ENCODE results near the gene SPATA6.
"Not testable (repeated sequence)": the region's sequence is repeated elsewhere in the genome, so short reads cannot be mapped to it uniquely, and the experiment has no call there.

SPATA6 gene

DNA sequence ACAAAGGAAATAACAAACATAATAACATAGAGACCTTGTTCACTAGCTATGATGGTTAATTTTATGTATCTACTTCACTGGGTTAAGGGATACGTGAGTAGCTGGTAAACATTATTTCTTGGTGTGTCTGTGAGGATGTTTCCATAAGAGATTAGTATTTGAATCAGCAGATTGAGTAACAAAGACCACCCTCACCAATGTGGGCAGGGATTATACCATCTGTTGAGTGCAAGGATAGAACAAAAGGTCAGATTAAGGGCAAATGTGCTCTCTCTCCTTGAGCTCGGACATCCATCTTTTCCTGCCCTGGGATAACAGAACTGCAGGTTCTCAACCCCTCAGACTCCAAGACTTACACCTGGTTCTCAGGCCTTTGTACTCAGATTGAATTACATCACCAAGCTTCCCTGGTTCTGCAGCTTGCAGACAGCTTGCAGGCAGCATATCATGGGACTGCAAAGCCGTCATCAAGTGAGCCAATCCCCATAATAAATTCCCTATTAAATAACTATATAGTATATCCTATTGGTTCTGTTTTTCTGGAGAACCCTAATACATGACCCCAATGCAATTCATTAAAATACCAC lies 9.2 kb downstream of the SPATA6 start:
- Histone ChIP-seq H2AFZ (ENCODE audit: low read length) (no peak overlapping the region), H3K23ac (ENCODE audit: low read depth, low read length, poor library complexity) (no peak overlapping the region), H3K9me3 (replicated peaks in 1 of 2; ENCODE audit: control insufficient read depth in 2 of 2, insufficient read depth in 1 of 2, low read depth in 1 of 2, low read length in 2 of 2) (no peaks in the 10 kb centered on the region), H3K27ac (replicated peaks; ENCODE audit: low read length) (no peak overlapping the region), H4K8ac (ENCODE audit: low read depth, low read length) (no peak overlapping the region), H3K4me2 (ENCODE audit: insufficient read depth, low read length, poor library complexity, severe bottlenecking) (no peak overlapping the region), H3K36me3 (replicated peaks in 1 of 2; ENCODE audit: control insufficient read depth in 2 of 2, insufficient read depth in 2 of 2, low read length in 2 of 2) (no peaks in the 10 kb centered on the region), H2BK15ac (ENCODE audit: low read length) (no peak overlapping the region), H4K91ac (ENCODE audit: low read depth, low read length, poor library complexity) (no peak overlapping the region), H3K18ac (ENCODE audit: low read length) (no peak overlapping the region), H3K4ac (ENCODE audit: low read length) (no peak overlapping the region), H3K14ac (ENCODE audit: low read length) (no peak overlapping the region), H3K9ac (ENCODE audit: low read depth, low read length, poor library complexity) (no peak overlapping the region), H3K79me1 (ENCODE audit: low read depth, low read length) (no peaks in the 10 kb centered on the region), H3K27me3 (ENCODE audit: control insufficient read depth in 3 of 3, insufficient read depth in 3 of 3, low read depth in 1 of 3, low read length in 3 of 3) (no peaks in the 10 kb centered on the region), H3K4me1 (ENCODE audit: control insufficient read depth in 2 of 2, insufficient read depth in 1 of 2, low read depth in 1 of 2, low read length in 2 of 2) (peaks cover 0 to 2% of the 10 kb centered on the region in 2 donors), H2BK120ac (ENCODE audit: low read depth, low read length) (no peak overlapping the region), H3K4me3 (ENCODE audit: low read length in 2 of 2) (no peak overlapping the region), H2BK12ac (ENCODE audit: low read length) (no peak overlapping the region), H2BK5ac (ENCODE audit: low read length) (no peak overlapping the region), H2AK5ac (ENCODE audit: low read depth, low read length) (no peak overlapping the region)
- WGBS, 2 donors (ENCODE audit: extremely low coverage in 2 of 2, insufficient read length in 2 of 2, insufficient replicate concordance in 1 of 2) = no CpG with 5 or more reads among the region's 3 CpGs
- no peak for DNase-seq (ENCODE audit: low spot score)

GRCh38 chr1:48450505-48450904 lies 21.5 kb downstream of the SPATA6 start:
- no peak overlapping the region for H3K4me2 ChIP-seq (ENCODE audit: insufficient read depth, low read length, poor library complexity, severe bottlenecking)
- no peaks in the 10 kb centered on the region for H3K79me1 ChIP-seq (ENCODE audit: low read depth, low read length)
- H2AK5ac ChIP-seq (ENCODE audit: low read depth, low read length) = no peak overlapping the region
- H3K9ac ChIP-seq (ENCODE audit: low read depth, low read length, poor library complexity) = no peak overlapping the region
- H2BK5ac ChIP-seq (ENCODE audit: low read length) = no peak overlapping the region
- no peak for DNase-seq (ENCODE audit: low spot score)
- no peak overlapping the region for H2BK120ac ChIP-seq (ENCODE audit: low read depth, low read length)
- no peaks in the 10 kb centered on the region for H3K4me1 ChIP-seq (ENCODE audit: control insufficient read depth in 2 of 2, insufficient read depth in 1 of 2, low read depth in 1 of 2, low read length in 2 of 2)
- H3K4me3 ChIP-seq (ENCODE audit: low read length in 2 of 2) = no peak overlapping the region
- H2AFZ ChIP-seq (ENCODE audit: low read length) = no peak overlapping the region
- H3K18ac ChIP-seq (ENCODE audit: low read length) = no peak overlapping the region
- H3K9me3 ChIP-seq (replicated peaks in 1 of 2; ENCODE audit: control insufficient read depth in 2 of 2, insufficient read depth in 1 of 2, low read depth in 1 of 2, low read length in 2 of 2) = no peaks in the 10 kb centered on the region
- H4K91ac ChIP-seq (ENCODE audit: low read depth, low read length, poor library complexity) = no peak overlapping the region
- no peak overlapping the region for H3K4ac ChIP-seq (ENCODE audit: low read length)
- H2BK12ac ChIP-seq (ENCODE audit: low read length) = no peak overlapping the region
- H3K27ac ChIP-seq (replicated peaks; ENCODE audit: low read length) = no peak overlapping the region
- no peak overlapping the region for H4K8ac ChIP-seq (ENCODE audit: low read depth, low read length)
- no peak overlapping the region for H2BK15ac ChIP-seq (ENCODE audit: low read length)
- no peak overlapping the region for H3K23ac ChIP-seq (ENCODE audit: low read depth, low read length, poor library complexity)
- H3K27me3 ChIP-seq (ENCODE audit: control insufficient read depth in 3 of 3, insufficient read depth in 3 of 3, low read depth in 1 of 3, low read length in 3 of 3) = no peaks in the 10 kb centered on the region
- peaks cover 0 to 12% of the 10 kb centered on the region in 2 donors for H3K36me3 ChIP-seq (replicated peaks in 1 of 2; ENCODE audit: control insufficient read depth in 2 of 2, insufficient read depth in 2 of 2, low read length in 2 of 2)
- no CpG with 5 or more reads among the region's 1 CpG for WGBS, 2 donors (ENCODE audit: extremely low coverage in 2 of 2, insufficient read length in 2 of 2, insufficient replicate concordance in 1 of 2)
- H3K14ac ChIP-seq (ENCODE audit: low read length) = no peak overlapping the region

DNA sequence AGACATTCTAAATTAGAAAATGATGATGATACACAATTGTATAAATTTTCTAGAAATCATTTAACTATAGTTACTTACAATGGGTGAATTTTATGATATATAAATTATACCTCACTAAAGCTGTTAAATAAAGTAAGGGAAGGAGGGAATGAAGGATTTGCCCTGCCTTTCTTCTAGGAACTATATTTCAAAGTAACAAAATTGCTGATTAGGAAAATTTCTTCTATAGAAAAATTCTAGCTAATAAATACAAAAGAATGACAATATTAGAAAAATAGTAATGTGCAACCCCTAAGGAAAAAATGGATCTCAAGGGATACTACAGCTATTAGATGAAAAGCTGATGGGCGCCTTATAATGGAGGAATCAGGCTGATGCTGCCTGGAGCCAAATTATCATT lies 23.1 kb downstream of the SPATA6 start:
- no peak overlapping the region for H2AFZ ChIP-seq (ENCODE audit: low read length)
- no peak overlapping the region for H2BK5ac ChIP-seq (ENCODE audit: low read length)
- no peak overlapping the region for H3K9ac ChIP-seq (ENCODE audit: low read depth, low read length, poor library complexity)
- no peaks in the 10 kb centered on the region for H3K79me1 ChIP-seq (ENCODE audit: low read depth, low read length)
- no peak overlapping the region for H2AK5ac ChIP-seq (ENCODE audit: low read depth, low read length)
- no peak overlapping the region for H3K23ac ChIP-seq (ENCODE audit: low read depth, low read length, poor library complexity)
- peaks cover 0 to 12% of the 10 kb centered on the region in 2 donors for H3K36me3 ChIP-seq (replicated peaks in 1 of 2; ENCODE audit: control insufficient read depth in 2 of 2, insufficient read depth in 2 of 2, low read length in 2 of 2)
- H3K4me2 ChIP-seq (ENCODE audit: insufficient read depth, low read length, poor library complexity, severe bottlenecking) = no peak overlapping the region
- H4K8ac ChIP-seq (ENCODE audit: low read depth, low read length) = no peak overlapping the region
- no peak overlapping the region for H2BK120ac ChIP-seq (ENCODE audit: low read depth, low read length)
- no peak overlapping the region for H3K18ac ChIP-seq (ENCODE audit: low read length)
- no peak overlapping the region for H3K27ac ChIP-seq (replicated peaks; ENCODE audit: low read length)
- peaks cover 0 to 8% of the 10 kb centered on the region in 2 donors for H3K9me3 ChIP-seq (replicated peaks in 1 of 2; ENCODE audit: control insufficient read depth in 2 of 2, insufficient read depth in 1 of 2, low read depth in 1 of 2, low read length in 2 of 2)
- no peak overlapping the region for H4K91ac ChIP-seq (ENCODE audit: low read depth, low read length, poor library complexity)
- H2BK12ac ChIP-seq (ENCODE audit: low read length) = no peak overlapping the region
- H3K4me1 ChIP-seq (ENCODE audit: control insufficient read depth in 2 of 2, insufficient read depth in 1 of 2, low read depth in 1 of 2, low read length in 2 of 2) = no peaks in the 10 kb centered on the region
- no peak overlapping the region for H3K4me3 ChIP-seq (ENCODE audit: low read length in 2 of 2)
- no peak for DNase-seq (ENCODE audit: low spot score)
- H2BK15ac ChIP-seq (ENCODE audit: low read length) = no peak overlapping the region
- H3K4ac ChIP-seq (ENCODE audit: low read length) = no peak overlapping the region
- no peaks in the 10 kb centered on the region for H3K27me3 ChIP-seq (ENCODE audit: control insufficient read depth in 3 of 3, insufficient read depth in 3 of 3, low read depth in 1 of 3, low read length in 3 of 3)
- no CpG with 5 or more reads among the region's 1 CpG for WGBS, 2 donors (ENCODE audit: extremely low coverage in 2 of 2, insufficient read length in 2 of 2, insufficient replicate concordance in 1 of 2)
- H3K14ac ChIP-seq (ENCODE audit: low read length) = no peak overlapping the region

DNA sequence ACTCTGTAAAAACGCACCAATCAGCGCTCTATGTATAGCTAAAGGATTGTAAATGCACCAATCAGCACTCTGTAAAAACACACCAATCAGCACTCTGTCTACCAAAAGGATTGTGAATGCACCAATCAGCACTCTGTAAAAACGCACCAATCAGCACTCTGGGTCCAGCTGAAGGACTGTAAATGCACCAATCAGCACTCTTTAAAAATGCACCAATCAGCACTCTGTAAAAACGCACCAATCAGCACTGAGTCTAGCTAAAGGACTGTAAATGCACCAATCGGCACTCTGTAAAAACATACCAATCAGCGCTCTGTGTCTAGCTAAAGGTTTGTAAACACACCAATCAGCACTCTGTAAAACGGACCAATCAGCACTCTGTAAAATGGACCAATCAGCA lies 27.8 kb downstream of the SPATA6 start:
- H2AFZ ChIP-seq (ENCODE audit: low read length); H2BK15ac ChIP-seq (ENCODE audit: low read length); H4K8ac ChIP-seq (ENCODE audit: low read depth, low read length); H3K27ac ChIP-seq (replicated peaks; ENCODE audit: low read length); H3K4me3 ChIP-seq (ENCODE audit: low read length in 2 of 2); H2BK12ac ChIP-seq (ENCODE audit: low read length); H3K9ac ChIP-seq (ENCODE audit: low read depth, low read length, poor library complexity); H3K4me2 ChIP-seq (ENCODE audit: insufficient read depth, low read length, poor library complexity, severe bottlenecking); H3K9me3 ChIP-seq (replicated peaks in 1 of 2; ENCODE audit: control insufficient read depth in 2 of 2, insufficient read depth in 1 of 2, low read depth in 1 of 2, low read length in 2 of 2); H3K14ac ChIP-seq (ENCODE audit: low read length); H2AK5ac ChIP-seq (ENCODE audit: low read depth, low read length); H3K4ac ChIP-seq (ENCODE audit: low read length); H3K79me1 ChIP-seq (ENCODE audit: low read depth, low read length); H3K36me3 ChIP-seq (replicated peaks in 1 of 2; ENCODE audit: control insufficient read depth in 2 of 2, insufficient read depth in 2 of 2, low read length in 2 of 2); H3K4me1 ChIP-seq (ENCODE audit: control insufficient read depth in 2 of 2, insufficient read depth in 1 of 2, low read depth in 1 of 2, low read length in 2 of 2); DNase-seq (ENCODE audit: low spot score); H3K18ac ChIP-seq (ENCODE audit: low read length); H4K91ac ChIP-seq (ENCODE audit: low read depth, low read length, poor library complexity); H2BK5ac ChIP-seq (ENCODE audit: low read length); H3K27me3 ChIP-seq (ENCODE audit: control insufficient read depth in 3 of 3, insufficient read depth in 3 of 3, low read depth in 1 of 3, low read length in 3 of 3); H3K23ac ChIP-seq (ENCODE audit: low read depth, low read length, poor library complexity); H2BK120ac ChIP-seq (ENCODE audit: low read depth, low read length): not testable (repeated sequence)
- WGBS, 2 donors (ENCODE audit: extremely low coverage in 2 of 2, insufficient read length in 2 of 2, insufficient replicate concordance in 1 of 2) = no CpG with 5 or more reads among the region's 7 CpGs
